GM19351 (cell line): ENCODE results near the gene RASSF8.
"Not testable (repeated sequence)": the region's sequence is repeated elsewhere in the genome, so short reads cannot be mapped to it uniquely, and the experiment has no call there.

Source experiments
- ATAC-seq: cut with Tn5 transposase; IDR thresholded peaks from one replicate; pipeline ENCODE4 v1.9.1; 2021; ENCODE audit warnings: mild to moderate bottlenecking, moderate library complexity; ENCODE audit not compliant: unreplicated experiment

The RASSF8 gene

GRCh38 chr12:26055087-26055486, 96.6 kb downstream of the RASSF8 start:
- no peak for ATAC-seq

- ATAC-seq: no peak
Measured at GRCh38 chr12:26056335-26056734, 97.9 kb downstream of the RASSF8 start.

GRCh38 chr12:26057271-26057670, 98.8 kb downstream of the RASSF8 start:
- not testable (repeated sequence) for ATAC-seq

- ATAC-seq: peak; percentile 78
Measured at GRCh38 chr12:26058308-26058707, 99.8 kb downstream of the RASSF8 start.

- ATAC-seq: peak; percentile 67
Measured at GRCh38 chr12:26058818-26059217, 100.3 kb downstream of the RASSF8 start.

- no peak for ATAC-seq
Measured at GRCh38 chr12:26062006-26062405, 103.5 kb downstream of the RASSF8 start.

- ATAC-seq: no peak
Measured at GRCh38 chr12:26062566-26062965, 104.1 kb downstream of the RASSF8 start.

GRCh38 chr12:26065451-26065850, 107.0 kb downstream of the RASSF8 start:
- no peak for ATAC-seq

GRCh38 chr12:26068503-26068902, 110.0 kb downstream of the RASSF8 start:
- no peak for ATAC-seq

GRCh38 chr12:26069796-26070195, 111.3 kb downstream of the RASSF8 start:
- ATAC-seq: no peak

- ATAC-seq: no peak
Measured at GRCh38 chr12:26077915-26078702, 119.6 kb downstream of the RASSF8 start.

GRCh38 chr12:26080911-26081310, 122.4 kb downstream of the RASSF8 start:
- ATAC-seq: no peak

- ATAC-seq: no peak
Measured at GRCh38 chr12:26086936-26087335, 128.5 kb downstream of the RASSF8 start.

- ATAC-seq: peak; percentile 100
Measured at GRCh38 chr12:26088998-26089397, 130.5 kb downstream of the RASSF8 start.

GRCh38 chr12:26090836-26091510, 132.5 kb downstream of the RASSF8 start:
- no peak for ATAC-seq

- ATAC-seq: no peak
Measured at GRCh38 chr12:26091822-26092221, 133.3 kb downstream of the RASSF8 start.

- ATAC-seq: no peak
Measured at GRCh38 chr12:26092346-26093105, 134.0 kb downstream of the RASSF8 start.

GRCh38 chr12:26095186-26095585, 136.7 kb downstream of the RASSF8 start:
- ATAC-seq: no peak

GRCh38 chr12:26096036-26096435, 137.6 kb downstream of the RASSF8 start:
- no peak for ATAC-seq

GRCh38 chr12:26097046-26097878, 138.8 kb downstream of the RASSF8 start:
- peak; percentile 87 for ATAC-seq
